PC-3 (cell line): ENCODE data around the gene MIP. TPM values are rescaled to one million over a fixed set of nuclear protein-coding genes. Genes with fewer than 3 reads are reported as not detected.

Experiments
- ATAC-seq: fragments of 200-7000 bp; cut with Tn5 transposase; 2 replicates; pipeline ENCODE4 v1.9.1; 2020; ENCODE audit warnings: mild to moderate bottlenecking, moderate library complexity
- BruUV-seq: library from RNA; stranded (reverse); fragments of 400-500 nt; replicated peaks from 2 replicates; lab custom pipeline; 2021; lab: Mats Ljungman, UMichigan
- CTCF ChIA-PET: fragments of 300-600 bp; sonication (Branson Sonifier 250); formaldehyde crosslinking; loops from one replicate; lab custom pipeline; 2022; ENCODE audit warnings: antibody characterized with exemption; lab: Charles Lee
- POLR2A ChIA-PET: fragments of 300-600 bp; sonication (Branson Sonifier 250); formaldehyde crosslinking; loops from one replicate; lab custom pipeline; 2022; ENCODE audit warnings: antibody characterized with exemption; ENCODE audit not compliant: unreplicated experiment; lab: Charles Lee
- DNase-seq: peaks from one replicate; pipeline ENCODE4 v3.0.0-alpha.2; 2015
- H2AFZ ChIP-seq: fragments of 300-600 bp; sonication (generic); 2 replicates; pipeline ENCODE4 v1.6.0; 2016; ENCODE audit warnings: antibody characterized with exemption, low read length
- H3F3A ChIP-seq: fragments of 300-600 bp; sonication (generic); one replicate; pipeline ENCODE4 v1.6.0; 2017; ENCODE audit warnings: antibody characterized with exemption, low read length, control low read depth, mild to moderate bottlenecking; ENCODE audit not compliant: unreplicated experiment
- H3K27ac ChIP-seq: fragments of 300-600 bp; sonication (generic); 2 replicates; pipeline ENCODE4 v1.5.1; 2016; ENCODE audit warnings: mild to moderate bottlenecking, low read length
- H3K27me3 ChIP-seq: fragments of 300-600 bp; sonication (generic); 2 replicates; pipeline ENCODE4 v1.6.1; 2016; ENCODE audit warnings: low read length, mixed read lengths
- H3K36me3 ChIP-seq: fragments of 300-600 bp; sonication (generic); 2 replicates; pipeline ENCODE4 v1.6.1; 2016; ENCODE audit warnings: low read depth, mixed run types, low read length, mixed read lengths
- H3K4me1 ChIP-seq: fragments of 300-600 bp; sonication (generic); 2 replicates; pipeline ENCODE4 v1.5.1; 2016; ENCODE audit warnings: low read length; ENCODE audit not compliant: insufficient read depth
- H3K4me2 ChIP-seq: fragments of 300-600 bp; sonication (generic); 2 replicates; pipeline ENCODE4 v1.6.0; 2016; ENCODE audit warnings: low read length
- H3K4me3 ChIP-seq: fragments of 300-600 bp; sonication (generic); 2 replicates; pipeline ENCODE4 v1.5.1; 2016; ENCODE audit warnings: mild to moderate bottlenecking, low read length, mixed read lengths
- H3K79me2 ChIP-seq: fragments of 300-600 bp; sonication (generic); 2 replicates; pipeline ENCODE4 v1.6.1; 2017; ENCODE audit warnings: low read length, mixed read lengths
- H3K9ac ChIP-seq: fragments of 300-600 bp; sonication (generic); 2 replicates; pipeline ENCODE4 v1.6.0; 2016; ENCODE audit warnings: mild to moderate bottlenecking, low read length
- H3K9me2 ChIP-seq: fragments of 300-600 bp; sonication (generic); replicated peaks from 2 replicates; pipeline ENCODE4 v1.6.1; 2016; ENCODE audit warnings: mixed run types, low read length, mixed read lengths
- H3K9me3 ChIP-seq: fragments of 300-600 bp; sonication (generic); 2 replicates; pipeline ENCODE4 v1.6.1; 2016; ENCODE audit warnings: low read length, mixed read lengths
- H4K20me1 ChIP-seq: fragments of 300-600 bp; sonication (generic); 2 replicates; pipeline ENCODE4 v1.6.1; 2016; ENCODE audit warnings: low read length, mixed read lengths
- EZH2 ChIP-seq: fragments of 300-600 bp; sonication (generic); IDR thresholded peaks from one replicate; pipeline ENCODE4 v1.6.1; 2017; ENCODE audit warnings: antibody characterized with exemption, mild to moderate bottlenecking, low read length; ENCODE audit not compliant: unreplicated experiment
- EZH2phosphoT487 ChIP-seq: fragments of 300-600 bp; sonication (generic); IDR thresholded peaks from 2 replicates; pipeline ENCODE4 v1.6.1; 2018; ENCODE audit warnings: mild to moderate bottlenecking, antibody characterized with exemption, low read length, borderline replicate concordance
- intact Hi-C: fragments of 100-400 bp; cut with micrococcal nuclease; formaldehyde crosslinking; loops from 2 replicates; pipeline ENCODE4 v1.9.0; 2023
- total RNA-seq: library from RNA; depleted of rRNA; stranded (reverse); fragments of >200 nt; gene quantifications from 2 replicates; pipeline ENCODE4 v1.2.3, GENCODE V29; 2014
- TF ChIP-seq, protein P1 (sequence below): fragments of 300-600 bp; sonication (generic); conservative IDR thresholded peaks from 2 replicates; pipeline ENCODE4 v1.5.1; 2017; ENCODE audit warnings: antibody characterized with exemption, low read depth, mild to moderate bottlenecking, low read length

Gene MIP
- total RNA-seq, 1 experiment from 2014 or later = not detected

DNA sequence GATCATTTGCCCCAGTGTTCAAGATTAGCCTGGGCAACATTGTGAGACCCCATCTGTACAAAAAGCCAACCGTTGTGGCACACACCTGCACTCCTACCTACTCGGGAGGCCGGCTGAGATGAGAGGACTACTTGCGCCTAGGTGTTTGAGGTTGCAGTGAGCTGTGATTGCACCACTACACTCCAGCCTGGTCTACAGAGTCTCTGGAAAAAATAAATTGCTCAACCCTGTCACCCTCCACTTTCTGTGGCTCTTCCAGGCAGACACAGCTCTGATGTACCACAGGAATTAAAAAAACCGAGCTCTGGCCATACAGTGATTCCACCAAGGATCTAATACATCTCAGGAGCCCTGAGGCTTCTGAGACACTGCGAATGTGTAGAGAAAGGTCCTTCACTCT is 19.6 kb downstream of the MIP start:
- no peak overlapping the region for H2AFZ ChIP-seq
- H3K9me2 ChIP-seq = no peaks in the 10 kb centered on the region
- H3F3A ChIP-seq = no peaks in the 10 kb centered on the region
- ChIA-PET POLR2A (no interaction called here), CTCF (no interaction called here)
- DNase-seq = no peak
- H3K79me2 ChIP-seq = peaks cover 22% of the 10 kb centered on the region
- no peaks in the 10 kb centered on the region for H3K27me3 ChIP-seq
- intact Hi-C loops = no loop called here
- no peak for ATAC-seq
- H3K4me1 ChIP-seq = no peaks in the 10 kb centered on the region
- no peak overlapping the region for H3K9ac ChIP-seq
- H4K20me1 ChIP-seq = no peaks in the 10 kb centered on the region
- H3K4me3 ChIP-seq = no peak overlapping the region
- H3K9me3 ChIP-seq = no peaks in the 10 kb centered on the region
- BruUV-seq = no TSS peak
- TF ChIP-seq EZH2 (no peak), EZH2phosphoT487 (no peak)
- TF ChIP-seq, protein P1, sequence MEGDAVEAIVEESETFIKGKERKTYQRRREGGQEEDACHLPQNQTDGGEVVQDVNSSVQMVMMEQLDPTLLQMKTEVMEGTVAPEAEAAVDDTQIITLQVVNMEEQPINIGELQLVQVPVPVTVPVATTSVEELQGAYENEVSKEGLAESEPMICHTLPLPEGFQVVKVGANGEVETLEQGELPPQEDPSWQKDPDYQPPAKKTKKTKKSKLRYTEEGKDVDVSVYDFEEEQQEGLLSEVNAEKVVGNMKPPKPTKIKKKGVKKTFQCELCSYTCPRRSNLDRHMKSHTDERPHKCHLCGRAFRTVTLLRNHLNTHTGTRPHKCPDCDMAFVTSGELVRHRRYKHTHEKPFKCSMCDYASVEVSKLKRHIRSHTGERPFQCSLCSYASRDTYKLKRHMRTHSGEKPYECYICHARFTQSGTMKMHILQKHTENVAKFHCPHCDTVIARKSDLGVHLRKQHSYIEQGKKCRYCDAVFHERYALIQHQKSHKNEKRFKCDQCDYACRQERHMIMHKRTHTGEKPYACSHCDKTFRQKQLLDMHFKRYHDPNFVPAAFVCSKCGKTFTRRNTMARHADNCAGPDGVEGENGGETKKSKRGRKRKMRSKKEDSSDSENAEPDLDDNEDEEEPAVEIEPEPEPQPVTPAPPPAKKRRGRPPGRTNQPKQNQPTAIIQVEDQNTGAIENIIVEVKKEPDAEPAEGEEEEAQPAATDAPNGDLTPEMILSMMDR = no peak
- no peak overlapping the region for H3K27ac ChIP-seq
- peaks cover 3% of the 10 kb centered on the region; the same call in 1 of the 2 replicates for H3K36me3 ChIP-seq
- H3K4me2 ChIP-seq = no peak overlapping the region

DNA sequence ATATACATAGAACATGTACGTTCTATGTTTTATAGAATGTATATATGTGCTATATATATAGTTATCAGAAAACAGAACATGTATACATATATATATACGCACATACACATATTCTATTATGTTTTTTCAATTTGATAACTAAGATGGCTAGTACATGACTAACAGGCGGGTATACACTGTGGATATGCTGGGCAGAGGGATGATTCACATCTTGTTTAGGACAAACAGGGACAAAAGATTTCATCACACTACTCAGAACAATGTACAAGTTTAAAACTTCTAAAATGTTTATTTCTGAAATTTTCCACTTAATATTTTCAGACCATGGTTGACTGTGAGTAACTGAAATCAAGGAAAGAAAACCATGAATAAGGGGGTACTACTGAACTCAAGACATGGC is 22.6 kb downstream of the MIP start:
- no peak overlapping the region for H2AFZ ChIP-seq
- H3K9me3 ChIP-seq = no peaks in the 10 kb centered on the region
- H3F3A ChIP-seq = no peaks in the 10 kb centered on the region
- no peak overlapping the region for H3K9ac ChIP-seq
- no peak overlapping the region for H3K4me3 ChIP-seq
- no peaks in the 10 kb centered on the region for H3K9me2 ChIP-seq
- intact Hi-C loops = no loop called here
- no peaks in the 10 kb centered on the region for H4K20me1 ChIP-seq
- H3K4me2 ChIP-seq = no peak overlapping the region
- peaks cover 14% of the 10 kb centered on the region; the same call in 1 of the 2 replicates for H3K36me3 ChIP-seq
- ChIA-PET CTCF (no interaction called here), POLR2A (no interaction called here)
- H3K27ac ChIP-seq = no peak overlapping the region
- H3K4me1 ChIP-seq = no peaks in the 10 kb centered on the region
- TF ChIP-seq, protein P1 = no peak
- no peak for TF ChIP-seq EZH2
- no peak for TF ChIP-seq EZH2phosphoT487
- H3K79me2 ChIP-seq = peaks cover 6% of the 10 kb centered on the region
- no peak for ATAC-seq
- no TSS peak for BruUV-seq
- no peaks in the 10 kb centered on the region for H3K27me3 ChIP-seq
- no peak for DNase-seq

DNA sequence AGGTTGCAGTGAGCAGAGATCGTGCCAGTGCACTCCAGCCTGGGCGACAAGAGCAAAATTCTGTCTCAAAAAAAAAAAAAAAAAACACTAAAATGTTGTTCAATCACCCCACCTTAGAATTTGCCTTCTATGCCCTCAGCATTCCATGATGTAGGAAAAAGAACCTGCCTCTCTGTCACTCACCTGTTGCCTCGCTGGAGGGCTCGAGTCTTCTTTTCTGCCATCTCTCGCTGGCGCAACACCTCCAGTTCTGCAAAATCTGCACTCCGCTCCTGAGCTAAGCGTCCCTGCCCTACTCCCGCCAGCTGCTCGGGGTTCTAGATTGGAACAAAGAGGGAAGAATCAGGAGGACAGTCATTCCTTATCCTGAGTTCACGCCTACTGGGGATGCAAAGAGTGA is 23.2 kb downstream of the MIP start:
- Histone ChIP-seq H3K36me3 (peaks cover 14% of the 10 kb centered on the region; the same call in 1 of the 2 replicates), H3K27ac (no peak overlapping the region), H4K20me1 (no peaks in the 10 kb centered on the region), H3K79me2 (no peaks in the 10 kb centered on the region), H2AFZ (no peak overlapping the region), H3K4me2 (no peak overlapping the region), H3F3A (no peaks in the 10 kb centered on the region), H3K9me3 (no peaks in the 10 kb centered on the region), H3K4me1 (no peaks in the 10 kb centered on the region), H3K4me3 (no peak overlapping the region), H3K27me3 (no peaks in the 10 kb centered on the region), H3K9ac (no peak overlapping the region), H3K9me2 (no peaks in the 10 kb centered on the region)
- DNase-seq = no peak
- no TSS peak for BruUV-seq
- ChIA-PET POLR2A (no interaction called here), CTCF (no interaction called here)
- ATAC-seq = no peak
- TF ChIP-seq EZH2phosphoT487 = no peak
- no peak for TF ChIP-seq EZH2
- TF ChIP-seq, protein P1 = no peak
- intact Hi-C loops = no loop called here
